ENCODE measurements around the gene NSD1.

- no peak for TF ChIP-seq CTCF (conservative IDR thresholded peaks at IDR 0.05; ENCODE audit: low read depth, low read length)
- no peak for TF ChIP-seq POLR2A (IDR thresholded peaks at IDR 0.05; ENCODE audit: low read depth, low read length)
- no peak for TF ChIP-seq RAD21 (IDR thresholded peaks at IDR 0.05; ENCODE audit: low read length)
- TF ChIP-seq MAFK (IDR thresholded peaks at IDR 0.05; ENCODE audit: low read depth, low read length) = no peak
- no peak for TF ChIP-seq BHLHE40 (IDR thresholded peaks at IDR 0.05; ENCODE audit: low read depth, low read length)
- no peak for TF ChIP-seq USF2 (IDR thresholded peaks at IDR 0.05; ENCODE audit: low read depth, low read length)
- no peak for TF ChIP-seq ELK1 (IDR thresholded peaks at IDR 0.05; ENCODE audit: borderline replicate concordance, low read depth, low read length)
- no peak for TF ChIP-seq CEBPB (IDR thresholded peaks at IDR 0.05; ENCODE audit: low read depth, low read length)
- TF ChIP-seq MAZ (IDR thresholded peaks at IDR 0.05; ENCODE audit: borderline replicate concordance, low read depth, low read length) = no peak
- TF ChIP-seq SMC3 (IDR thresholded peaks at IDR 0.05; ENCODE audit: low read depth, low read length) = no peak
- TF ChIP-seq RCOR1 (IDR thresholded peaks at IDR 0.05; ENCODE audit: insufficient replicate concordance, low read length) = no peak
- TF ChIP-seq MXI1 (IDR thresholded peaks at IDR 0.05; ENCODE audit: borderline replicate concordance, low read depth, low read length) = no peak
Observed at GRCh38 chr5:177105691-177106476, 27.7 kb upstream of the NSD1 start.

All from IMR-90 (cell line).